GM19324 (cell line): Measurements from ENCODE around the gene BEX3.

ENCODE experiments used
- ATAC-seq: cut with Tn5 transposase; IDR thresholded peaks from one replicate; pipeline ENCODE4 v1.9.1; 2021; ENCODE audit warnings: mild to moderate bottlenecking, moderate library complexity; ENCODE audit not compliant: unreplicated experiment, low FRiP score

The BEX3 gene

GRCh38 chrX:103417933-103418332 is 41.6 kb downstream of the BEX3 start:
- ATAC-seq: no peak

- no peak for ATAC-seq
These were observed 42.5 kb downstream of the BEX3 start for GRCh38 chrX:103418811-103419340.

GRCh38 chrX:103423955-103424638 is 47.8 kb downstream of the BEX3 start:
- no peak for ATAC-seq
